RWPE2 (cell line): Measurements from ENCODE around the gene FERD3L.
A peak's percentile ranks its signal among the peaks of the same experiment; 100 is the strongest.

Experiments used
- ATAC-seq: fragments of 200-7000 bp; cut with Tn5 transposase; 3 replicates; pipeline ENCODE4 v1.9.1; 2021; ENCODE audit warnings: low read depth
- DNase-seq: peaks from one replicate; pipeline ENCODE4 v3.0.0-alpha.2; 2020; ENCODE audit warnings: low spot score
- H3K27ac ChIP-seq: fragments of 450-650 bp; 2 replicates; pipeline ENCODE4 v1.5.1; 2017; ENCODE audit warnings: mild to moderate bottlenecking; ENCODE audit not compliant: poor library complexity, severe bottlenecking
- H3K27me3 ChIP-seq: fragments of 250-450 bp; sonication (Bioruptor Pico); 2 replicates; pipeline ENCODE4 v1.5.1; 2021; ENCODE audit warnings: mild to moderate bottlenecking, moderate library complexity; ENCODE audit not compliant: insufficient read depth, poor library complexity, severe bottlenecking
- H3K36me3 ChIP-seq: fragments of 250-450 bp; sonication (Bioruptor Pico); 2 replicates; pipeline ENCODE4 v1.5.1; 2020; ENCODE audit warnings: low read depth, mild to moderate bottlenecking, moderate library complexity
- H3K4me1 ChIP-seq: fragments of 250-450 bp; sonication (Bioruptor Pico); 2 replicates; pipeline ENCODE4 v1.5.1; 2021; ENCODE audit warnings: mild to moderate bottlenecking, moderate library complexity; ENCODE audit not compliant: insufficient read depth, poor library complexity, severe bottlenecking
- H3K4me3 ChIP-seq: fragments of 250-450 bp; sonication (Bioruptor Pico); 2 replicates; pipeline ENCODE4 v1.5.1; 2021; ENCODE audit warnings: mild to moderate bottlenecking, moderate library complexity; ENCODE audit not compliant: severe bottlenecking
- H3K9me3 ChIP-seq: fragments of 250-450 bp; sonication (Bioruptor Pico); 2 replicates; pipeline ENCODE4 v1.5.1; 2021; ENCODE audit warnings: mild to moderate bottlenecking, moderate library complexity; ENCODE audit not compliant: severe bottlenecking
- CTCF ChIP-seq: fragments of 450-650 bp; IDR thresholded peaks from one replicate; pipeline ENCODE4 v1.5.1; 2017; ENCODE audit warnings: mild to moderate bottlenecking, moderate library complexity; ENCODE audit not compliant: poor library complexity, severe bottlenecking

Gene FERD3L

DNA sequence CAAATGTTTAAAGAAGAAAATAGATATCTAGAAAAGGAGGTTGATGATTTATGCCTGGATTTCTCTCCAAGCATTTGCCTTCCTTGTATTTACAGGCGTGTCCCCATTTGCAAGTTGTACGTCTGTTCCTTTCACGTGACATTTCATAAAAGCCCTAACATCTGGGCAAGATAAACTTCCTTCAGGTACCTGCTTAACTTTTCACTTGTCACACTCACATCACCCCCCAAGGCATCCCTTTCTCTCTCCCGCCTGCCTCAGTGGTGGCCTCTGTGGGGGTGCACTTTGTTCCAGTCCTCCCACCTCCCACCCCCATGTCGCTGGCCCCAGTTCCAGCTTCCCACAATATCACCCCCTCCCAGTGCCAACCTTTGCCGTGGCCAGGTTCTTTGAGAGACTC, 34.4 kb downstream of the FERD3L start:
- Histone ChIP-seq H3K27ac (no peak overlapping the region), H3K4me3 (no peak overlapping the region), H3K36me3 (0 out of 2 replicates have a peak, but pooled peaks cover 4% of the 10 kb centered on the region), H3K27me3 (peaks cover 100% of the 10 kb centered on the region), H3K4me1 (peaks cover 14% of the 10 kb centered on the region), H3K9me3 (no peaks in the 10 kb centered on the region)
- DNase-seq (no peak), ATAC-seq (no peak)
- TF ChIP-seq CTCF: no peak

DNA sequence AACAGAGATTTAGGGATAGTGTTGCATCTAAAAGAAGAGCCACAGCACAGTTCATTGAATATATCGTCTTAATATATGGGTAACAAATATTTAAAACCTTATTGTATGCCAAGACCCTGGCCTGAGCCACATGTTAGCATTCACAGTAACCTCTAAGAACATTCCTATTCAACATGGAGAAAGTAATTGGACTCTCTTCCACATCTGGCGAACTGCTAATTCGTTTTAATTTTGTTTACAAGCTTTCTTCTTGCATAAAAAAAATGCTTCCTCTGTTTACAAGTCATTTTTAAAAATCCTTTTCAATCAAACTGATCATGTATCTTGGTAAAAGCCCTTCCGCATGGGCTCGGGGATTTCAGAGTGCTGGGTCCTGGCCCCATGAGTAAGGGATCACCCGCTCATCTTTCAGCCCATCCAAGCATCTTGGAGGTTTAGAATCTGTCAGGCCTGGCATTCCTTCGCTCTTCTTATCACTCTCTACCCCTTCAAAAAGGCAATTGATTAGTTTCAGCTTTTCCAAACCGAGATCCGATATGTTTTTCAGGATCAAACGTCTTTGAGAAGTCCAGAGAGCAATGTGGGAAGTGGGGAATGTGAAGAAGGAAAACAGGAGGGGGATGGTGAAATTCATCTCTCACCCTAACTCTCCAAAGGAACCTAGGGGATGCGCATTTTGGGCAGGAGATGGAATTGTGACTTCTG, 35.0 kb downstream of the FERD3L start:
- no peak for TF ChIP-seq CTCF
- no peak for DNase-seq

DNA sequence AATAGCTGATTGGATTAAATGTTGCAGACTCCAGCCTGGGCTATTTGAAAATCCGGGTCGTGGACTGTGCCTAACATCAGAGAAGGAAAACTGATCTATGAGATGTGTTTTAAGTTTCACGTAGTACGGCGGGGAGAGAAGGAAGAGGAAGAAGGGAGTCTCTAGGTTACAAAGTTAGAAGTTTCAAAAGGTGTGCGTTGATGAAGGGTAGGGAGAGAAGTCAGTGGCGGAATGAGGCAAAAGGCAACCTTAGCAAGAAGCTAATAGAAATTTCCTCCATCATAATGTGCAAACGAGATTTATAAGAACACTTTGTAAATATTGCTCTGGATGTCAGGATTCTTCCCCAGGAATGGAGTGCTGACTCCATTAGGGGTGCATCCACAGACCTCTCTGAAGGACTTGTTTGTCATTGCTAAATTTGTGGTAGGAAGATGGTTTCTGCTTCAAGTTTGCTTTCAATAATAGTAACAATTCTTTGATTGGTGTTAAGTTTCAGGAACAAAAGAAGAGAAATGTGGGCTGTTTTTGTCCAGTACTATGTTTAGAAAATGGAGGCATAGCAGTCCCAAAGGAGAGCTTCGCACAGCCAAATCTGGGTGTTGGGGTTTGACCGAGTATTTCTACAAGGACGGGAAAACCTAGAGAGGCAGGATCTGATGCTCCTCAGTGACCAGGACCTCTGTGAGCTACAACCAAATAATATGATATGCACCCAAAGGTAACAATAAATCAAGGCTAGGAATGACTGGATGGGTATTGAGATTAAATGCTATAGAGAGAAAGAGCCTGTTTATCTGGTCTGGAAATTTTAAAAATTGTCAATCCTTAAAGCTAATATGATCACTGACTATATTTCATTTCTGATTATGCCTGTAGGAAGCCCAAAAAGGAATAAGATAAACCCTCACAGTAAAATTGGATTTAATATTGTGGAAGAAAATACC, 35.9 kb downstream of the FERD3L start:
- Histone ChIP-seq H3K27me3 (peaks cover 100% of the 10 kb centered on the region), H3K4me1 (peaks cover 6% of the 10 kb centered on the region), H3K27ac (no peak overlapping the region), H3K36me3 (no peaks in the 10 kb centered on the region), H3K4me3 (no peak overlapping the region), H3K9me3 (no peaks in the 10 kb centered on the region)
- TF ChIP-seq CTCF: no peak
- ATAC-seq (no peak), DNase-seq (no peak)

More for the DNA sequence above, 35.0 kb downstream of the FERD3L start:
- 0 out of 2 replicates have a peak, but pooled peaks cover 4% of the 10 kb centered on the region for H3K36me3 ChIP-seq
- H3K9me3 ChIP-seq: no peaks in the 10 kb centered on the region
- H3K27me3 ChIP-seq: peaks cover 100% of the 10 kb centered on the region
- H3K27ac ChIP-seq: no peak overlapping the region
- H3K4me1 ChIP-seq: peaks cover 14% of the 10 kb centered on the region
- no peak for ATAC-seq
- H3K4me3 ChIP-seq: no peak overlapping the region

DNA sequence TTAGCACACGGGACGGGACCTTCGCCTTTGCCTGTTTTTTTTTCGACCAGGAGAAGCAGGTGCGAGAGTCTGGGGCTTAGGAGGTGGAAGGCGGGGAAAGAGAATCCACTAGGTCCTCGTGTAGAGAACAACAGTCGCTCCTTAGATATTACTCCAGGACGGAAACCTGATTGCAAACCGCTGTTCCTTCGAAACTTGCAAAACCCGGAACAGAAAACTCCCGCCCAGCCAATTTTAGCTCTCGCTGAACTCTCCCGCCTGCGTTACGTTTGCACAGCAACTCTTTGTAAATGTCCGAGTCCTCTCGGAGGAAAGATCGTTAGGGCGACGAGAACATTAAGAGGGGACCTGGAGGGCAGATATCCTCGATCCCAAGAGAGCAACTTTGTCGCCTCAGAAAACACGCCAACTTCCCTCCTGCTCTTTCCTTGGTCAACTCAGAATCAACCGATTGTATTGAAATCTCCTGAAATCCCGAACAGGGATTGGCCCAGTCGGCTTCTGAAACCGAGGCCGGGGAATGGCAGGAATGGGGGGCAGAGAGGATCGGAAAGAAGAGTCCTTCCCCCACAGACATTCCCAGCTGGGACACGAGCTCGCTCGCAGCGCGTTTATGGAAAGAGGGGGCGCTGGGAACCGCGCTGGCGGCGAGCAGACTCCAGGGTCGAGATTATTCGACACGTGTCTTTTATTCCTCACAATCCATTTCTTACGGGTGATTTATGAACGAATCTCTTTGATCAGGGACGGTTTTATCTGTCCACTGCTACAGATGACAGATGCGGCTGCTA, 37.7 kb downstream of the FERD3L start:
- Histone ChIP-seq H3K4me1 (no peaks in the 10 kb centered on the region), H3K36me3 (no peaks in the 10 kb centered on the region), H3K4me3 (peak overlapping the region; percentile 11), H3K27ac (no peak overlapping the region), H3K9me3 (no peaks in the 10 kb centered on the region), H3K27me3 (peaks cover 87% of the 10 kb centered on the region)
- TF ChIP-seq CTCF: no peak
- no peak for DNase-seq
- ATAC-seq: peak; percentile 59; the same call in 2 of the 3 replicates
